Spleen (tissue), 7 donors: ENCODE data around the gene SMAP2.

Experiments
- POLR2A ChIP-seq, 3 donors: fragments of 450-650 bp; IDR thresholded peaks; one replicate each; pipeline ENCODE4 v1.5.1; 2017; ENCODE audit warnings: antibody characterized with exemption in 3 of 3, mild to moderate bottlenecking in 1 of 3
- POLR2AphosphoS5 ChIP-seq, 3 donors: sonication (generic); formaldehyde crosslinking; IDR thresholded peaks; one replicate each; pipeline ENCODE4 v1.5.1; 2017; ENCODE audit warnings: antibody characterized with exemption in 3 of 3
- TF ChIP-seq, protein P1 (sequence below), 11 experiments: fragments of 200-600 bp in 7 of 11; fragments of 450-650 bp in 4 of 11; sonication (generic) in 4 of 11; IDR thresholded peaks in 8 of 11; conservative IDR thresholded peaks in 3 of 11; 1 replicate in 7 of 11; 2 replicates in 4 of 11; pipeline versions ENCODE4 v1.4.0 to v1.8.0; 2016 to 2021; ENCODE audit warnings: antibody characterized with exemption in 11 of 11, inconsistent platforms in 4 of 11, mild to moderate bottlenecking in 1 of 11
- donor health status: DM: no; HTN: no; CAD: no; lungs with moderate emphysema.
- donor health status: DM: no; HTN: no; CAD: no.
- donor health status: DM: no; HTN: no; CAD: no.

DNA sequence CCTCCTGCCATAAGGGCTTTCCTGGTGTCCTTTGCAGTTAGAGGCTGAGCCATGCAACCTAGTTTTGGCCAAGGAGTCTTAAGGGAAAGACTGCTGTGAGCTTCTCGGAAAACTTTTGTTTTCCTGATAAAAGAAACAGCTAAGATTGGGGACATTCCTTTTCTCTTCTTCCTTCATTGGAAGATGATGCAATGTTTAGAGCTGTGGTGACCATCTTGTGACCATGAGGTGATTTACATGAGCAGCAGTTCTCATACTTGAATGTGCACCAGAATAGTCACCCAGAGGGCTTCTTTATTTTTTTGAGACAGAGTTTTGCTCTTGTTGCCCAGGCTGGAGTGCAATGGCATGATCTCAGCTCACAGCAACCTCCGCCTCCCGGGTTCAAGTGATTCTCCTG, 20.4 kb upstream of the SMAP2 start:
- TF ChIP-seq, protein P1, sequence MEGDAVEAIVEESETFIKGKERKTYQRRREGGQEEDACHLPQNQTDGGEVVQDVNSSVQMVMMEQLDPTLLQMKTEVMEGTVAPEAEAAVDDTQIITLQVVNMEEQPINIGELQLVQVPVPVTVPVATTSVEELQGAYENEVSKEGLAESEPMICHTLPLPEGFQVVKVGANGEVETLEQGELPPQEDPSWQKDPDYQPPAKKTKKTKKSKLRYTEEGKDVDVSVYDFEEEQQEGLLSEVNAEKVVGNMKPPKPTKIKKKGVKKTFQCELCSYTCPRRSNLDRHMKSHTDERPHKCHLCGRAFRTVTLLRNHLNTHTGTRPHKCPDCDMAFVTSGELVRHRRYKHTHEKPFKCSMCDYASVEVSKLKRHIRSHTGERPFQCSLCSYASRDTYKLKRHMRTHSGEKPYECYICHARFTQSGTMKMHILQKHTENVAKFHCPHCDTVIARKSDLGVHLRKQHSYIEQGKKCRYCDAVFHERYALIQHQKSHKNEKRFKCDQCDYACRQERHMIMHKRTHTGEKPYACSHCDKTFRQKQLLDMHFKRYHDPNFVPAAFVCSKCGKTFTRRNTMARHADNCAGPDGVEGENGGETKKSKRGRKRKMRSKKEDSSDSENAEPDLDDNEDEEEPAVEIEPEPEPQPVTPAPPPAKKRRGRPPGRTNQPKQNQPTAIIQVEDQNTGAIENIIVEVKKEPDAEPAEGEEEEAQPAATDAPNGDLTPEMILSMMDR (IDR thresholded peaks at IDR 0.05 in 8 of 11, conservative IDR thresholded peaks at IDR 0.05 in 3 of 11): no peak
- no peak for TF ChIP-seq POLR2AphosphoS5 (IDR thresholded peaks at IDR 0.05)
- TF ChIP-seq POLR2A (IDR thresholded peaks at IDR 0.05): no peak
